Measurements from ENCODE around the gene AP2A1.

GRCh38 chr19:49837009-49837310 is 70.2 kb downstream of the AP2A1 start:
- TF ChIP-seq ZNF274 (IDR thresholded peaks at IDR 0.05; ENCODE audit: insufficient read depth, insufficient read length) (no peak), POLR2A (IDR thresholded peaks at IDR 0.05; ENCODE audit: low read depth, low read length) (no peak), CTCF (IDR thresholded peaks at IDR 0.05 in 2 of 3, conservative IDR thresholded peaks at IDR 0.05 in 1 of 3; ENCODE audit: control insufficient read depth in 2 of 3, extremely low read depth in 1 of 3, insufficient read depth in 1 of 3, low read depth in 3 of 3, low read length in 3 of 3) (no peak), BACH1 (IDR thresholded peaks at IDR 0.05; ENCODE audit: borderline replicate concordance) (no peak), SUZ12 (IDR thresholded peaks at IDR 0.05; ENCODE audit: unreplicated experiment) (no peak), IRF3 (IDR thresholded peaks at IDR 0.05) (no peak), CHD1 (IDR thresholded peaks at IDR 0.05; ENCODE audit: low read depth, low read length) (no peak), GABPA (IDR thresholded peaks at IDR 0.05; ENCODE audit: low read depth) (no peak), MTA2 (IDR thresholded peaks at IDR 0.05; ENCODE audit: low read depth) (no peak), POLR2AphosphoS2 (IDR thresholded peaks at IDR 0.05; ENCODE audit: low read depth, low read length) (no peak), RAD21 (IDR thresholded peaks at IDR 0.05; ENCODE audit: insufficient read depth, low read depth, low read length) (no peak)

All from GM12878 (cell line).